Glutamatergic neuron (in vitro differentiated cells): ENCODE results near the gene DUSP10. TPM values are rescaled to one million over a fixed set of nuclear protein-coding genes. Genes with fewer than 3 reads are reported as not detected.

Experiments
- DNase-seq: peaks from one replicate; pipeline ENCODE4 v3.0.0; 2022
- H3K27ac Mint-ChIP-seq: one replicate; pipeline ENCODE4 v1.8.0; 2020; ENCODE audit warnings: mild to moderate bottlenecking, mixed read lengths, inconsistent platforms; ENCODE audit not compliant: unreplicated experiment
- H3K27me3 Mint-ChIP-seq: one replicate; pipeline ENCODE4 v1.8.0; 2020; ENCODE audit warnings: mild to moderate bottlenecking, moderate library complexity, mixed read lengths, inconsistent platforms; ENCODE audit not compliant: unreplicated experiment
- H3K36me3 Mint-ChIP-seq: one replicate; pipeline ENCODE4 v1.8.0; 2020; ENCODE audit warnings: mild to moderate bottlenecking, mixed read lengths, inconsistent platforms; ENCODE audit not compliant: unreplicated experiment
- H3K4me1 Mint-ChIP-seq: one replicate; pipeline ENCODE4 v1.8.0; 2020; ENCODE audit warnings: mild to moderate bottlenecking, low read depth, mixed read lengths, inconsistent platforms; ENCODE audit not compliant: unreplicated experiment
- H3K4me3 Mint-ChIP-seq: one replicate; pipeline ENCODE4 v1.8.0; 2020; ENCODE audit warnings: mild to moderate bottlenecking, mixed read lengths, inconsistent platforms; ENCODE audit not compliant: unreplicated experiment
- H3K9me3 Mint-ChIP-seq: one replicate; pipeline ENCODE4 v1.8.0; 2020; ENCODE audit warnings: mild to moderate bottlenecking, moderate library complexity, mixed read lengths, inconsistent platforms; ENCODE audit not compliant: unreplicated experiment
- long read RNA-seq: library from polyadenylated mRNA; unstranded; transcript quantifications from one replicate; pipeline ENCODE4 v2.0.0, GENCODE V29; 2020; ENCODE audit not compliant: unreplicated experiment
- total RNA-seq: library from RNA; stranded (reverse); fragmentation: NEBNext Ultra II Directional; extraction: Animal tissue kit (Norgen Biotek cat#: 25700); gene quantifications from one replicate; pipeline ENCODE4 v1.2.1, GENCODE V29; 2021; ENCODE audit not compliant: unreplicated experiment
- TF ChIP-seq, protein P1 (sequence below): fragments of 200-600 bp; sonication (generic); IDR thresholded peaks from one replicate; pipeline ENCODE4 v1.5.0; 2021; ENCODE audit not compliant: partially characterized antibody, unreplicated experiment

DUSP10 gene
- total RNA-seq, result 21.5 TPM
- long read RNA-seq, transcript DUSP10-201 (4 exons, 2,676 nt), result major isoform, 9 of 10 reads
- long read RNA-seq, partial matches to known transcripts, result 1 of 10 reads
- long read RNA-seq, other reads (novel, unspliced or antisense), result 0 of 10 reads

DNA sequence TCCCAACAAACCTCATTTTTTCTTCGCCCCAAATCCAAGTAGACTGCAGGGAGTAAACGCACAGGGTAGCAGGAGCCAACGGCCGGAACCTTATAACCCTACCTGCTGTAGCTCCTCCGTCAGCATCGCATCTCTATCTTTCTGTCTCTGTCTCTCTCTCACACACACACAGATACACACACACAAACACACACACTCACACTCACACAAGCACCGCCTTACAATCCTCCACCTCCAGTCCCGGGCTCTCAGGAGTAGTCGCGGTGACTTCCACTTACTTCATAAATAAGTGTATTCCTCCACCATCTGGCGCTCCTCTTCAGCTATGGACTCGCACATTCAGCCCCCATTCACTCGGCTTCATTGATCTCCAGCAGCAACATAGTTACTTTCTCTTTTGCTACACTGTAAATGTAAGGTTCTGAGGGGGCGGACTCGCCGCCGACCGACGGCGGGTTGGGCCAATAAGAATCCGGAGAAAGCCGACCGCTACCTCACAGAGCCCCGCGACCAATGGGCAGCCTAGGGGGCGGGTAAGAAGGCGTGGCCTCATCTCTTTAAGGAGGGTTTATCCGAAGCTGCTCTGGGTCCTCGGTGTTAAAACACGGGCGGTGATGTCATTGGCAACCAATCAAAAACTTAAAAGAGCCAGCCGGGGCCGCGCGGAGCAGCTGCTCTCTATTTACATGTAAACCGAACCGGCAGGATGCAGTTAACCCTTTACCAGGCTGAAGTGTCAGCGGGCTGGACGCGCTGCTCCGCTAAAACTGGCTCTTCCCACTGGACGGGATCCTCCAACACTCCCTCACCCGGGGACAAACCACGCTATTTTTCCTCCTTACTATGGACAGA is at the start of gene DUSP10:
TSS of gene DUSP10 (minus strand) at position 387 of the 852 bp plus-strand sequence. CDS start 2,345 bp downstream, outside the sequence.
- Mint-ChIP-seq H3K9me3 (peaks cover 6% of the 10 kb centered on the region), H3K27ac (peak within 1 kb of the TSS; percentile 76), H3K27me3 (peaks cover 7% of the 10 kb centered on the region), H3K4me3 (peak within 1 kb of the TSS; percentile 59), H3K4me1 (peaks cover 29% of the 10 kb centered on the region), H3K36me3 (peaks cover 14% of the 10 kb centered on the region)
- DNase-seq, result peak; percentile 96
- TF ChIP-seq, protein P1, sequence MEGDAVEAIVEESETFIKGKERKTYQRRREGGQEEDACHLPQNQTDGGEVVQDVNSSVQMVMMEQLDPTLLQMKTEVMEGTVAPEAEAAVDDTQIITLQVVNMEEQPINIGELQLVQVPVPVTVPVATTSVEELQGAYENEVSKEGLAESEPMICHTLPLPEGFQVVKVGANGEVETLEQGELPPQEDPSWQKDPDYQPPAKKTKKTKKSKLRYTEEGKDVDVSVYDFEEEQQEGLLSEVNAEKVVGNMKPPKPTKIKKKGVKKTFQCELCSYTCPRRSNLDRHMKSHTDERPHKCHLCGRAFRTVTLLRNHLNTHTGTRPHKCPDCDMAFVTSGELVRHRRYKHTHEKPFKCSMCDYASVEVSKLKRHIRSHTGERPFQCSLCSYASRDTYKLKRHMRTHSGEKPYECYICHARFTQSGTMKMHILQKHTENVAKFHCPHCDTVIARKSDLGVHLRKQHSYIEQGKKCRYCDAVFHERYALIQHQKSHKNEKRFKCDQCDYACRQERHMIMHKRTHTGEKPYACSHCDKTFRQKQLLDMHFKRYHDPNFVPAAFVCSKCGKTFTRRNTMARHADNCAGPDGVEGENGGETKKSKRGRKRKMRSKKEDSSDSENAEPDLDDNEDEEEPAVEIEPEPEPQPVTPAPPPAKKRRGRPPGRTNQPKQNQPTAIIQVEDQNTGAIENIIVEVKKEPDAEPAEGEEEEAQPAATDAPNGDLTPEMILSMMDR, result no peak

GRCh38 chr1:221788466-221788865 is 46.6 kb upstream of the DUSP10 start:
- Mint-ChIP-seq H3K4me3 (no peak overlapping the region), H3K9me3 (no peaks in the 10 kb centered on the region), H3K4me1 (no peaks in the 10 kb centered on the region), H3K27me3 (peaks cover 2% of the 10 kb centered on the region), H3K36me3 (no peaks in the 10 kb centered on the region), H3K27ac (no peak overlapping the region)
- TF ChIP-seq, protein P1, result no peak
- no peak for DNase-seq

DNA sequence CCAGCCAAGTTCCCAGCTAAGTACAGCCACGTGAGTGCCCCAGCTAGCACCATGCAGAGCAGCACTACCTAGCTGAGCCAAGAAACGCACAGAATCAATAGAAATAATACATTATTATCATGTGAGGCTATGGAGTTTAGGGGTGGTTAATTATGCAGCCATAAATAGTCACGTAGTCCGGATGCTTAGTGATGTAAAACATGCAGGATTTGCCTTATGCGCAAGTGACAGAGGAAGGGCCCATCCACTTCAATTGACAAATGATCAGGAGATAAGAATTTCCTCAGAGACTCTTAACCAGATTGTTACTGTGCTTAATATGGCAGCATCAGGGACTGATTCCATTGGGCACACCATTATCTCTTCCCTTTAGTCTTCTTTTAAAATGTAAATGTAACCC is 44.8 kb upstream of the DUSP10 start:
- TF ChIP-seq, protein P1, result no peak
- Mint-ChIP-seq H3K36me3 (no peaks in the 10 kb centered on the region), H3K4me1 (no peaks in the 10 kb centered on the region), H3K27ac (no peak overlapping the region), H3K4me3 (no peak overlapping the region), H3K27me3 (peaks cover 2% of the 10 kb centered on the region), H3K9me3 (no peaks in the 10 kb centered on the region)
- no peak for DNase-seq

DNA sequence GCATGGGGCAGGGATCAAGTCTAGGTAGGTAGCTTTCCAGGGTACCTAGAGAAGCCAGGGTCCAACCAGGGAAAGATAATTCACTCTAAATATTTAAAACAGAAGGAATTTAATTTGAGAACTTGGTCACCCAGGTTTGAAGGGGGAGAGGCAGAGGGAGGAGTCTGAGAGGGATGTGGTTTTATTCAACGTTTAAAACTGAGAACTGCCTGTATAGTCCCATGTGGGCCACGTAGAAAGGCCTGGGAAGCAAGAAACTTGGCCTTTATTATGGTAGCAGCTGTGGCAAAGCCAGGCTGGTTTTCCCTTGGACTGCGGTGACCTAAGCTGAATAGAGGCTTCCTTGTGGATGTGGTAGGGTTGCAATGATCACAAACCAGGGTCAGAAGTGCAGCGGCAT is 42.0 kb upstream of the DUSP10 start:
- Mint-ChIP-seq H3K27me3 (peaks cover 4% of the 10 kb centered on the region), H3K4me1 (no peaks in the 10 kb centered on the region), H3K4me3 (no peak overlapping the region), H3K27ac (no peak overlapping the region), H3K36me3 (no peaks in the 10 kb centered on the region), H3K9me3 (no peaks in the 10 kb centered on the region)
- no peak for DNase-seq
- TF ChIP-seq, protein P1, result no peak

DNA sequence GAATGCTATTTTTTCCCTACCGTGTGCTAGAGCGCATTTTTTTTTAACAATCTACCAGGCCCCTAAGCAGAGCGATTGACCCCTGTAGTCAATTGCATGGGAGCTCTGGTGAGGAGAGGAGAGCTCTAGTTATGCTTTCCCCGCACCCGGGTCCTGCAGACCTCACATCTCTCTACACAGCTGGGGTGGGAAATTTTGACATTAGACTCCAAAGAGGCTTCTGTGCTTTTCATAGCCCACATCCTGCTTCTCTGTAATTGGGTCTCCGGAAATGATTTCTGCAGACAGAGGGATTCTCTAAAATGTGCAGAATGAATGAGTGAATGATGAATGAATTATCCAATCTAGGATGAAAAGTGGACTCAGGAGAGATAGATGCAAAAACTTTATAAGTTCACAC is 41.5 kb upstream of the DUSP10 start:
- no peaks in the 10 kb centered on the region for H3K9me3 Mint-ChIP-seq
- H3K36me3 Mint-ChIP-seq, result no peaks in the 10 kb centered on the region

More for the DNA sequence above, 41.5 kb upstream of the DUSP10 start:
- H3K27ac Mint-ChIP-seq, result no peak overlapping the region
- peaks cover 4% of the 10 kb centered on the region for H3K27me3 Mint-ChIP-seq
- no peaks in the 10 kb centered on the region for H3K4me1 Mint-ChIP-seq
- no peak for DNase-seq
- TF ChIP-seq, protein P1, result no peak
- no peak overlapping the region for H3K4me3 Mint-ChIP-seq
